Loucy (cell line): ENCODE data around the gene CCDC127.
"Not testable (repeated sequence)": the region's sequence is repeated elsewhere in the genome, so short reads cannot be mapped to it uniquely, and the experiment has no call there.

Experiments used
- H2AFZ ChIP-seq: fragments of 200-600 bp; sonication (generic); 2 replicates; pipeline ENCODE4 v1.6.0; 2016; ENCODE audit warnings: antibody characterized with exemption, mild to moderate bottlenecking, low read length, moderate library complexity
- H3F3A ChIP-seq: fragments of 200-600 bp; 2 replicates; pipeline ENCODE4 v1.6.0; 2016; ENCODE audit warnings: antibody characterized with exemption, low read depth, mild to moderate bottlenecking
- H3K27me3 ChIP-seq: fragments of 200-600 bp; sonication (generic); 2 replicates; pipeline ENCODE4 v1.6.1; 2014; ENCODE audit warnings: low read length, mild to moderate bottlenecking; ENCODE audit not compliant: insufficient read depth, poor library complexity, severe bottlenecking
- H3K36me3 ChIP-seq: fragments of 200-600 bp; sonication (generic); 2 replicates; pipeline ENCODE4 v1.6.1; 2016; ENCODE audit warnings: low read length; ENCODE audit not compliant: insufficient read depth
- H3K4me1 ChIP-seq: fragments of 200-600 bp; sonication (generic); 2 replicates; pipeline ENCODE4 v1.5.1; 2014; ENCODE audit warnings: low read length, mild to moderate bottlenecking; ENCODE audit not compliant: insufficient read depth, poor library complexity, severe bottlenecking
- H3K4me2 ChIP-seq: fragments of 200-600 bp; sonication (generic); 2 replicates; pipeline ENCODE4 v1.6.0; 2014; ENCODE audit warnings: antibody characterized with exemption, low read length, low read depth, mild to moderate bottlenecking; ENCODE audit not compliant: poor library complexity, severe bottlenecking
- H3K4me3 ChIP-seq: fragments of 200-600 bp; sonication (generic); 2 replicates; pipeline ENCODE4 v1.5.1; 2014; ENCODE audit warnings: low read length, mild to moderate bottlenecking, mixed read lengths; ENCODE audit not compliant: poor library complexity, severe bottlenecking
- H3K79me2 ChIP-seq: fragments of 200-600 bp; sonication (generic); 2 replicates; pipeline ENCODE4 v1.6.1; 2014; ENCODE audit warnings: low read length; ENCODE audit not compliant: insufficient read depth
- H3K9ac ChIP-seq: fragments of 200-600 bp; sonication (generic); 2 replicates; pipeline ENCODE4 v1.6.0; 2014; ENCODE audit warnings: mild to moderate bottlenecking, low read depth, low read length, moderate library complexity; ENCODE audit not compliant: poor library complexity, severe bottlenecking
- H3K9me2 ChIP-seq: fragments of 200-600 bp; sonication (generic); replicated peaks from 2 replicates; pipeline ENCODE4 v1.6.1; 2016; ENCODE audit warnings: low read depth, low read length, mixed read lengths
- H3K9me3 ChIP-seq: fragments of 200-600 bp; sonication (generic); 2 replicates; pipeline ENCODE4 v1.6.1; 2014; ENCODE audit warnings: mild to moderate bottlenecking, antibody characterized with exemption, low read length, low read depth; ENCODE audit not compliant: insufficient read depth
- H4K20me1 ChIP-seq: fragments of 200-600 bp; sonication (generic); 2 replicates; pipeline ENCODE4 v1.6.0; 2014; ENCODE audit warnings: antibody characterized with exemption, low read length, mild to moderate bottlenecking; ENCODE audit not compliant: insufficient read depth, poor library complexity, severe bottlenecking
- CTCF ChIP-seq: fragments of 200-600 bp; sonication (generic); conservative IDR thresholded peaks from 2 replicates; pipeline ENCODE4 v1.5.1; 2014; ENCODE audit warnings: mild to moderate bottlenecking, antibody characterized with exemption, low read length
- EZH2phosphoT487 ChIP-seq: fragments of 200-600 bp; IDR thresholded peaks from 2 replicates; pipeline ENCODE4 v1.6.1; 2018; ENCODE audit warnings: antibody characterized with exemption, mild to moderate bottlenecking, moderate library complexity, borderline replicate concordance

Gene CCDC127

GRCh38 chr5:264338-264737 is 46.4 kb upstream of the CCDC127 start:
- peaks cover 12% of the 10 kb centered on the region; the same call in 1 of the 2 replicates for H3K36me3 ChIP-seq
- no peaks in the 10 kb centered on the region for H3K9me2 ChIP-seq
- H3K27me3 ChIP-seq: no peaks in the 10 kb centered on the region
- H3K4me1 ChIP-seq: peaks cover 29% of the 10 kb centered on the region
- H3K4me3 ChIP-seq: no peak overlapping the region
- peaks cover 4% of the 10 kb centered on the region; the same call in 1 of the 2 replicates for H3F3A ChIP-seq
- TF ChIP-seq CTCF (no peak), EZH2phosphoT487 (no peak)
- no peaks in the 10 kb centered on the region for H3K79me2 ChIP-seq
- no peak overlapping the region for H2AFZ ChIP-seq
- no peak overlapping the region for H3K4me2 ChIP-seq
- no peaks in the 10 kb centered on the region for H4K20me1 ChIP-seq
- H3K9me3 ChIP-seq: no peaks in the 10 kb centered on the region
- H3K9ac ChIP-seq: peak overlapping the region; percentile 52

GRCh38 chr5:263275-263974 is 45.5 kb upstream of the CCDC127 start:
- peak overlapping the region; percentile 52 for H3K9ac ChIP-seq
- H2AFZ ChIP-seq, H4K20me1 ChIP-seq, H3K27me3 ChIP-seq, H3K79me2 ChIP-seq, H3F3A ChIP-seq, H3K9me3 ChIP-seq, H3K9me2 ChIP-seq: not testable (repeated sequence)
- H3K4me1 ChIP-seq: peaks cover 29% of the 10 kb centered on the region
- H3K4me2 ChIP-seq: peak overlapping the region; percentile 69
- peaks cover 13% of the 10 kb centered on the region; the same call in 1 of the 2 replicates for H3K36me3 ChIP-seq
- H3K4me3 ChIP-seq: peak overlapping the region; percentile 57

GRCh38 chr5:257148-257547 is 39.2 kb upstream of the CCDC127 start:
- Histone ChIP-seq H3K9me3 (no peaks in the 10 kb centered on the region), H2AFZ (no peak overlapping the region), H3K79me2 (peaks cover 12% of the 10 kb centered on the region; the same call in 1 of the 2 replicates), H3F3A (peaks cover 17% of the 10 kb centered on the region), H3K4me3 (no peak overlapping the region), H3K36me3 (peaks cover 39% of the 10 kb centered on the region), H3K9ac (no peak overlapping the region), H3K9me2 (no peaks in the 10 kb centered on the region), H3K27me3 (no peaks in the 10 kb centered on the region), H4K20me1 (no peaks in the 10 kb centered on the region), H3K4me1 (peaks cover 29% of the 10 kb centered on the region), H3K4me2 (no peak overlapping the region)
- TF ChIP-seq CTCF (no peak), EZH2phosphoT487 (no peak)

GRCh38 chr5:256347-256746 is 38.4 kb upstream of the CCDC127 start:
- H3K9ac ChIP-seq, H3K9me2 ChIP-seq, H3K9me3 ChIP-seq, H3K27me3 ChIP-seq, H3K4me2 ChIP-seq, H2AFZ ChIP-seq, H3K4me3 ChIP-seq, H4K20me1 ChIP-seq: not testable (repeated sequence)
- Histone ChIP-seq H3K36me3 (peaks cover 39% of the 10 kb centered on the region), H3K4me1 (peaks cover 32% of the 10 kb centered on the region), H3K79me2 (peaks cover 12% of the 10 kb centered on the region; the same call in 1 of the 2 replicates), H3F3A (peaks cover 20% of the 10 kb centered on the region)

- H3K36me3 ChIP-seq: peaks cover 44% of the 10 kb centered on the region
- H3K27me3 ChIP-seq, H2AFZ ChIP-seq, H3K9me2 ChIP-seq, H4K20me1 ChIP-seq, H3K9me3 ChIP-seq, H3K4me3 ChIP-seq, H3K4me2 ChIP-seq: not testable (repeated sequence)
- H3F3A ChIP-seq: peaks cover 27% of the 10 kb centered on the region
- H3K9ac ChIP-seq: peak overlapping the region; percentile 59
- H3K4me1 ChIP-seq: peaks cover 44% of the 10 kb centered on the region
- peaks cover 12% of the 10 kb centered on the region; the same call in 1 of the 2 replicates for H3K79me2 ChIP-seq
These were observed 37.2 kb upstream of the CCDC127 start for GRCh38 chr5:255116-255515.

- Histone ChIP-seq H3F3A (peaks cover 27% of the 10 kb centered on the region), H3K79me2 (peaks cover 12% of the 10 kb centered on the region; the same call in 1 of the 2 replicates), H3K36me3 (peaks cover 52% of the 10 kb centered on the region), H3K4me1 (peaks cover 52% of the 10 kb centered on the region)
- not testable (repeated sequence) for H3K9me2 ChIP-seq, H3K4me3 ChIP-seq, H3K9ac ChIP-seq, H3K27me3 ChIP-seq, H2AFZ ChIP-seq, H3K4me2 ChIP-seq, H3K9me3 ChIP-seq, H4K20me1 ChIP-seq
These were observed 36.4 kb upstream of the CCDC127 start for GRCh38 chr5:254322-254721.
